H1 (cell line): Measurements from ENCODE around the gene SEC61B. TPM values are rescaled to one million over a fixed set of nuclear protein-coding genes. Genes with fewer than 3 reads are reported as not detected.

Experiments used
- EP300 ChIP-seq, 2 experiments: IDR thresholded peaks; 1 replicate in 1 of 2; 2 replicates in 1 of 2; pipeline ENCODE4 v1.6.1; 2011 to 2012; ENCODE audit warnings: low read depth in 2 of 2, low read length in 2 of 2, mild to moderate bottlenecking in 2 of 2, borderline replicate concordance in 1 of 2, inconsistent platforms in 1 of 2, moderate library complexity in 1 of 2
- polyA plus RNA-seq, 7 experiments: library from polyadenylated mRNA; depleted of rRNA in 3 of 7; stranded (reverse) in 5 of 7; unstranded in 2 of 7; fragments of >200 nt in 5 of 7; fragments of 200-250 nt in 2 of 7; gene quantifications; 1 replicate in 5 of 7; 2 replicates in 1 of 7; 4 replicates in 1 of 7; pipeline versions ENCODE4 v1.2.1 to v1.2.3, GENCODE V29; 2011 to 2013; ENCODE audit warnings: missing spikeins in 2 of 7, mixed read lengths in 2 of 7
- total RNA-seq: library from RNA; stranded (reverse); fragmentation: NEBNext Ultra II Directional; extraction: Animal tissue kit (Norgen Biotek cat#: 25700); gene quantifications from 2 replicates; pipeline ENCODE4 v1.2.1, GENCODE V29; 2021

SEC61B gene
- total and polyA plus RNA-seq, 2 of the 8 experiments (the other 6 are each of a cell fraction or from before 2014, with no cell fraction given) = 155 to 379 TPM

- TF ChIP-seq EP300 (IDR thresholded peaks at IDR 0.05; ENCODE audit: borderline replicate concordance in 1 of 2, low read depth in 2 of 2, low read length in 2 of 2) = no peak
- TF ChIP-seq, all 59 proteins: peak for 0
These were observed 2.4 kb downstream of the SEC61B start (continued) for GRCh38 chr9:99224445-99224844.
